HG02943 (cell line): ENCODE data around the gene PIP5KL1.

Experiments used
- ATAC-seq: cut with Tn5 transposase; IDR thresholded peaks from one replicate; pipeline ENCODE4 v1.9.1; 2021; ENCODE audit warnings: mild to moderate bottlenecking, low read depth, moderate library complexity; ENCODE audit not compliant: unreplicated experiment

PIP5KL1 gene

GRCh38 chr9:127935765-127936221 is 5.2 kb upstream of the PIP5KL1 start:
- ATAC-seq: no peak

GRCh38 chr9:127934986-127935385 is 4.4 kb upstream of the PIP5KL1 start:
- ATAC-seq: no peak

- no peak for ATAC-seq
Measured at GRCh38 chr9:127934248-127934647, 3.7 kb upstream of the PIP5KL1 start.

GRCh38 chr9:127931092-127931881 is 710 bp upstream of the PIP5KL1 start:
- ATAC-seq: peak; percentile 13

GRCh38 chr9:127929625-127929979 is 975 bp downstream of the PIP5KL1 start:
- ATAC-seq: no peak

GRCh38 chr9:127928676-127929624 is 1.6 kb downstream of the PIP5KL1 start:
- ATAC-seq: no peak

GRCh38 chr9:127927988-127928675 is 2.4 kb downstream of the PIP5KL1 start:
- no peak for ATAC-seq

- ATAC-seq: no peak
Measured at GRCh38 chr9:127927201-127927987, 3.2 kb downstream of the PIP5KL1 start.

- ATAC-seq: no peak
Measured at GRCh38 chr9:127926906-127927200, 3.7 kb downstream of the PIP5KL1 start.

GRCh38 chr9:127925959-127926905 is 4.3 kb downstream of the PIP5KL1 start:
- ATAC-seq: no peak

GRCh38 chr9:127924736-127925444 is 5.7 kb downstream of the PIP5KL1 start:
- no peak for ATAC-seq

GRCh38 chr9:127923771-127924170 is 6.8 kb downstream of the PIP5KL1 start:
- no peak for ATAC-seq

GRCh38 chr9:127923046-127923445 is 7.5 kb downstream of the PIP5KL1 start:
- no peak for ATAC-seq

GRCh38 chr9:127921557-127922120 is 8.9 kb downstream of the PIP5KL1 start:
- ATAC-seq: no peak

- ATAC-seq: no peak
Measured at GRCh38 chr9:127920794-127921193, 9.8 kb downstream of the PIP5KL1 start.

- no peak for ATAC-seq
Measured at GRCh38 chr9:127919253-127919815, 11.2 kb downstream of the PIP5KL1 start.

- no peak for ATAC-seq
Measured at GRCh38 chr9:127918183-127919107, 12.1 kb downstream of the PIP5KL1 start.
